HG02870 (cell line): Measurements from ENCODE around the gene ABLIM1.
A peak's percentile ranks its signal among the peaks of the same experiment; 100 is the strongest.

Experiments
- ATAC-seq: cut with Tn5 transposase; IDR thresholded peaks from one replicate; pipeline ENCODE4 v1.9.1; 2021; ENCODE audit warnings: mild to moderate bottlenecking, moderate library complexity; ENCODE audit not compliant: unreplicated experiment

The ABLIM1 gene

DNA sequence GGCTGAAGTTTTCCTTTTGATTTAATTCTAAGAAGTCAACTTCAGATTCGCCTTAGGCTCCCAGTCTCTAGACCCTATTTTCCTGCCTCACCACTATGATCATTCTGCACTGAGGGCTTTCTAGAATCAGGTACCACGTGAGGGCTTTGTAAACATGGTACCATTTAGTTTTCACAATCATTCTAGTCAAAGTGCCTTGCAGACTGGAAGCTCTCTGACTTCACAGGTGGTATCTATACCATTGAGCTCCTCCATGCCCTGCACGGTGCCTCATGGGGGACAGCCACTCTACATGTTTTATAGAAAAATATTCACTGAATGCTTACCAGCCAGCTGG lies 106.5 kb downstream of the ABLIM1 start:
- ATAC-seq: no peak

DNA sequence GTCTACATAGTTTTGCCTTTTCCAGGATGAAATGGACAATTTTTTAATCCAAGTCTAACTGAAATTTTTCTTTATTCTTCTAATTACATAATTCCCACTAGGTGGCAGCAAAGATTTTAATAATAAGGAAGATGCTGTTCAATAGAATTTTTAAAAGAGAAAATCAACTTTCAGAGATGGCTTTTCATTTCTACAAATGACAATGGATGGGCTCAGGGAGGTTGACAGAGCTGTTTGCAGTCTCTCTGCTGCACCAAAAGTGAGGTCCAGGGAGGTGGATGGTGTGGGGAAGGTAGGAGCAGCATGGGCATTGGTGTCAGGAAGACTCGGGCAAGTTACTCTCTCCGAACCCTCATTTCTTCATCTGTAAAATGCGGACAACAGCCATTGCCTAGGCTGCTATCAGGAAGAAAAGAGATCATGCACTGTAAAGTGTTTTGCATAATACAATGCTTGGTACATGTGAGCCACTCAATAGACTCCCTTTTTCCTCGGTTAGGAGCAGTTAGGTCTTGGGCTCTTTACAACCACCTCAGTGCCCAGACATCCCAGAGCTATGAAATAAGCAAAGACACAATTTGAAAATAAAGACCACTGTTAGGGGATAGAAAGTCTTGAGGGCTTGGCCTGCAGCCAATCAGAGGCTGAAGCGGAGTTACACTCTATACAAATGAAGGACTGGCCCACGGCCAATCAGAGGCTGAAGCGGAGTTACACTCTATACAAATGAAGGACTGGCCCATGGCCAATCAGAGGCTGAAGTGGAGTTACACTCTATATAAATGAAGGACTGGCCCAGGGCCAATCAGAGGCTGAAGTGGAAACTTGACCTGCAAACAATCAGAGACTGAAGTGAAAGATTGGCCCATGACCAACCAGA lies 107.1 kb downstream of the ABLIM1 start:
- ATAC-seq: no peak

DNA sequence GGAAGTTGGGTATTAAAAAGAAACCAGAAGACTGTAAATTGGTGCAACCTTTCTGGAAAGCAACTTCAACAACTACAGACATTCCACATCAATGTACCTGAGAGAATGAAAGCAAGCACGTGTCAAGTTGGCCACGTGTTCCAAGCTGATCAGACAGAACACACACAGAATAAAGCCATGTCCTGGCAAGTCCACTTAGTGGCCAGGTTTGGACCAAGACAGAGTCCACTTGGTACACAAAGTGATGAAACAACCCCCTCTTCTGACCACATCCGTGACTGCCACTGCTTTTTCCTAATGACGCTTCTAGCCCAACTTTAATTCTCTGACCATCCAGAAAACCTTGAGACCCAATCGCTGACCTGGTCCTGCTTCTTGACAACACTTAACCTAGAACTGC lies 109.4 kb downstream of the ABLIM1 start:
- ATAC-seq: no peak

DNA sequence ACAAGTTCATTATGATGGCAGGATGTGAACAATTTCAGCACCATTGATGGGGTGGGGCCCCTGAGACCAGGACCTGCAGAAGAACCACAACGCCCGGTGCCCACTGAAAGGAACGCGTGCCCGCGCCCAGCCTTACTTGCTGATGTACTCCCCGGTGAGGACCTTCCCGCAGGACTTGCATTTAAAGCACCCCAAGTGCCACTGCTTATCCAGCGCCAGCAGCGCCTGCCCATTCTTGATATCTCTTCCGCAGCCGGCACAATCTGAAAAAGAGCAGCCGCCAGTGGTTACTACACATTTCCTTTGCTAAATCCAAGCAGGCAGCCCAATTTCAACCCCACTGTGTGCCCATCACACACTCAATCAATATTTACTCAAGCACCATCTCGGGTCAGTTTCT lies 110.6 kb downstream of the ABLIM1 start:
- ATAC-seq: no peak

DNA sequence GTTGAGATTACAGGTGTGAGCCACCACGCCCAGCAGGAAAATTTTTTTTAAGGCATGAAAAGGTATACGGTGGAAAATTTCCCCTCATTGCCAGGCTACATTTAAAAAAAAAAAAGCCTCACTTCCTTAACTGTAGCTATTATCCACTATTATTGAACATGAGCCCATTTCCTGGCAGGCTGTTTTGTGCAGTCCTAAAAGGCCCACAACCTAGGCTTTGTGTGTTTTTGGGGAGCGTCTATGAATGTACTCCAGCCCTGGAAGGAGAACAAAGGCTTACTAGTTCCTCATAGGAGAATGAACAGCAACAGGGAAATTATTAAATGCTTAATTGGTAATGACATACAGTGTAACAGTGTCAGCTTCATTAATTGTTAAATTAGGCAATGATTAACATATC lies 111.0 kb downstream of the ABLIM1 start:
- no peak for ATAC-seq

DNA sequence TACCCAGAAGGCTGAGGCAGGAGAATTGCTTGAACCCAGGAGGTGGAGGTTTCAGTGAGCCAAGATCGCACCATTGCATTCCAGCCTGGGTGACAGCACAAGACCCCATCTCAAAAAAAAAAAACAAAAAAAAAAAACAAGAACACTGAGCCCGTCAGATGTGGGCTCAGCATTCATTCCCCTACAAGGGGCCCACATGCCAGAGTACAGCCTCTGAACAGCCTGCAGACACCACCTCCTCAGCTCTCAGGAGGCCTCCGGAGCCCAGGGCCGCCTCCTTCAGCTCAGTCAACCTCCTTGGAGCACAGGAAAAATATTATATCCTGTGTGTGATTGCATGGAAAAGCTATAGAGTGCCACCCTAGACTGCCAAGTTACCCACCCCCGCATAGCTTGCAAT lies 112.3 kb downstream of the ABLIM1 start:
- ATAC-seq: no peak

DNA sequence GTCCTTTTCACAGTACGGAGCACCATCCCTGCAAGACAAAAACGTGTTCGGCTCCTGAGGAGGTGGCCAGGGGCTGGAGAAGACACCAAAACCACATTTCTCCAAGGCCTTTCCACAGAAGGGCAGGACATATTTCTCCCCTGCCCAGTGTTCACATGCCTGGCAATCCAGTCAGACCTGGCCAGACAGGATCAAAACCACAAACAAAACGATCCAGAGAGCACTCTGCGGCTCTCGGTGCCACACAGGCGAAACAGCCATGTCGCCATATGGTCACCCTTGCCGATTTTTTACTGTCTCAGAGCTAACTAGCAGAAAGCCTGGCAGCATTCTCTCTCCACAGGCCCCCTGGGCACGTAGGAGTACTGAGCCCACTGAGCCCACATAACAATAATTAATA lies 113.0 kb downstream of the ABLIM1 start:
- ATAC-seq: no peak

DNA sequence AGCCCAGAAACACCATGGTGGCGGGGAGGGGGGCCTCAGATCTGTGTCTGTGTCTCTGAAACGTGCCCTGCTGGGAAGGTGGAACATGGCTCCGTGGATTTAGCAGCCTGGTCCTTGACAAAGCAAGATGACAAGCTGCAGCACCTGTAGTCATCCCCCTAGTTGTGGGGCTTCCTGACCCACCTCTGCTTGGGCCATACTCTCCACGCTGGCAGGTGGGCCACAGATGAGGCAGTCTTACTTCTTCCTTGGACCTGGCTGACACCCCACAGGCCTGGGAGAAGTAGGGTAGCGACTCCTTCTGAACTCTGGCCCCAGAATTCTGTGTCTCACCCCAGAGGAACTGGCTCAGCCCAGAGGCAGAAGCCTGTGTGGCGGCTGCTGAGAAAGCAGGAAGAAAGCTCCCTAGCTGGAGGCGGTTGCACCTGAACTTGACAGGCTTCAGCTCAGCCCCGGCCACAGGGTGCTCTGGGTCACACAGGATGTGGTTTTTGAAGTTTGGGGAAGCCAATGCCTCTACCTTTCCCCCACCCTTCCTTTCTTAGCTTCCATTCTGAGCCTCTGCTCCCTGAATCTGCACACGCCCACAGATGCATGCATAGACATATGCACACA lies 113.9 kb downstream of the ABLIM1 start:
- peak; percentile 95 for ATAC-seq

DNA sequence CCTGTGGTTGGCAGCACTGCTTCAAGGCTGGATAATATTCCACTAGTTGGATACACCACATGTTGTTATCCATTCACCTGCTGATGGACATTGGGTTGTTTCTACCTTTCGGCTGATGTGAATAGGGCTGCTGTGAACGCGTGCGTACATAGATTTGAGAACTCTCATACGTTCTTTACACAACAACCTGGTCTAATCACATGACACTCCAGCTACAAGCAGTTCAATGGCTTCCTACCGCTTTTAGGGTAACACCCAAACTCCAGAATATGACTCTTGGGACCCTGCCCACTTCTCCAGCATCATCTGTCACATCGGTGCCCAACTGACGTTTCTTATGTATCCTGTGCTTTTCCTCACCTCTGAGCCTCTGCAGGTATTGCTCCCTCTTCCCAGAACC lies 114.6 kb downstream of the ABLIM1 start:
- ATAC-seq: no peak

DNA sequence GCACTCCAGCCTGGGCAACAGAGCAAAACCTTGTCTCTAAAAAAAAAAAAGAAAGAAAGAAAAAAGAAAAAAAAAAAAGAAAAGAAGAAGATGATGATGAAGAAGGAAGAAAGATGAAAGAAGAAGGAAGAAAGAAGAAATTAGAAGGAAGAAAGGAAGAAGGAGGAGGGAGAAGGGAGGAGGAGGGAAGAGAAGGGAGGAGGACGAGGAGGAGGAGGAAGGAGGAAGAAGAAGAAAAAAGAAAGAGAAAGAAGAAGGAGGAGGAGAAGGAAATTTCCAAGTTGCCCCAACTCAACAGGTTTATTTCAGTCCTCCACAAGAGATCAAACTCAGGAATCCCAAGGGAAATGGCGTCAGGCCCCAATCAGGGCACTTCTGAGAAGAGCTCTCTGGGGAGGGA lies 115.7 kb downstream of the ABLIM1 start:
- ATAC-seq: no peak

DNA sequence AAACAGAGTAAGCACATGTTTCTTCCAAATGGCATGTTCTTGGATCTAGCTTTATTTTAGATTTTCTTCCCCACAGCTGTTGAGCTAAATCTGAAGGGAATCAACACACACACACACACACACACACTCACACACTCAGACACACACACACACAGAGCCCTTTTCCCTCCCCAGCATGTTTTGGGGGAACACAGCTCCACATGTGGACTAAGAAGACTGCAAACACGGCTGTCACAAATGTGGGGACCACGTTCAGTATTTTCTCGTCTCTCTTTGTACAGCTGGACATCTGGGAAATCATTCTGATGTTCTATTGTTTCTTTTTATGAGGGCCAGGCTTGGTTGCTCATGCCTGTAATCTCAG lies 116.3 kb downstream of the ABLIM1 start:
- ATAC-seq: no peak

DNA sequence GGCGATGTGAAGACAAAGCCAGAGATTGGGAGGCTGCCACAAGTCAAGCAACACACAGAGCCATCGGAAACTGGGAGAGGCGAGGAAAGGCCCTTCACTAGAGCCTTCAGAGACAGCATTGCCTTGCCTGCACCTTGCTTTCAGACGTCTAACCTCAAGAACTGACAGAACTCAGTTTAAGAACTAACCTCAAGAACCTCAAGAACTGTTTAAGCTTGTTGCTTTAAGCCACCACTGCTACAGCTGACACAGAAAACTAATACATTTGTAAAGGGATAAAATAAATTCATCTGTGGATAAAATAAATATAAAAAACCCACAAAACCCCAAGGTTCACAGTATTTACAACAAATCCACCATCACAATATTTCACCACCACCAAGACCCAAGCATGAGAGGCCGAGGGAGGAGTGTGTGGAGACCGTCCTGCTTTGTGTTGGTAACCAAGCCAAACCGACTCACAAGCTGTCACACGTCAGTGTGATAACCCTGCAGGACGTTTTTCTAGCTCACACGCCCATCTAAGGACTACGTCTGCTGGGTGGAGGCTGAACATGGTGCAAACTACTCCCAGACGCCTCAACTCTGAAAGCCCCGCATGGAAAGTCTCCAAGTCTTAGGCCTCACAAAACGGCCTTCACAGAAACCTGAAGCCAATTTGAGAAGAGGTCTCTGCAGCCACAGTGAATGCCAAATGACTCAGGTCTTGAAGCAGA lies 116.8 kb downstream of the ABLIM1 start:
- ATAC-seq: peak; percentile 40

DNA sequence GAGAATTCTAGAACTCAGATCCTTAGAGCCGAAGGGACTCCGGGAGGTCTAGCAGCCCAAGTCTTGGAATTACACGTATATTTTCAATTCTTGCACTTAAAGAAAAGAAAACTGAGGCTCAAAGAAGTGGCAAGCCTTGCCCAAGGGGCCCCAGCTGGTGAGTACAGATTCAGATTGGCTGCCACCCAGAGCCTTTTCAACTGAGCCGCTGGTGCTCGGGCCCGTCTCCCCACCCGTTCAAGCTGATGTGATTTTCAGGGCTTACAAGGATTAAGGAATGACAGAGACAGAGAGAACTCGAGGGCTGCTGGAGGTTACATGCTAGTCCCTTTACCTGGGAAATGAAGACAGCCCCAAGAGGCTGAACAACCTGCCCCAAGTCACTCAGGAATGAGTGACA lies 117.8 kb downstream of the ABLIM1 start:
- no peak for ATAC-seq

DNA sequence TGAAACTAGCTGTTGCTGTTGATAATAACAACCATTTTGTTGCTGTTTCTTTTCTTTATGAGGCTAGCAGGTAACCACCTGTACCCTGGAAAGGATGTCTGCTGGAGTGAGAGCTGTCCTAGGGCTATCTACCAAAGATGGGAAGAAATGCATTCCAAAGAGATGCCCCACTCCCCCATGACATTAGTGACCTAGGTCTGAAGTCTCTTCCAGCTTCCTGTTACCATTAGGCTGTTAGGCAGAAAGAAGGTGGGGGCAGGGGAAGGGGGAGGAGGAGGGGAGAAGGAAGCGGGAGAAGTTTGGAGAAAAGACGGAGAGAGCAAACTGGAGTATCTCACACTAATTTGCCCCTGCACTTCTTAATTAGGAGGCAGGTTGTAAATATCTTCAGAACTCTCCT lies 118.5 kb downstream of the ABLIM1 start:
- ATAC-seq: no peak

DNA sequence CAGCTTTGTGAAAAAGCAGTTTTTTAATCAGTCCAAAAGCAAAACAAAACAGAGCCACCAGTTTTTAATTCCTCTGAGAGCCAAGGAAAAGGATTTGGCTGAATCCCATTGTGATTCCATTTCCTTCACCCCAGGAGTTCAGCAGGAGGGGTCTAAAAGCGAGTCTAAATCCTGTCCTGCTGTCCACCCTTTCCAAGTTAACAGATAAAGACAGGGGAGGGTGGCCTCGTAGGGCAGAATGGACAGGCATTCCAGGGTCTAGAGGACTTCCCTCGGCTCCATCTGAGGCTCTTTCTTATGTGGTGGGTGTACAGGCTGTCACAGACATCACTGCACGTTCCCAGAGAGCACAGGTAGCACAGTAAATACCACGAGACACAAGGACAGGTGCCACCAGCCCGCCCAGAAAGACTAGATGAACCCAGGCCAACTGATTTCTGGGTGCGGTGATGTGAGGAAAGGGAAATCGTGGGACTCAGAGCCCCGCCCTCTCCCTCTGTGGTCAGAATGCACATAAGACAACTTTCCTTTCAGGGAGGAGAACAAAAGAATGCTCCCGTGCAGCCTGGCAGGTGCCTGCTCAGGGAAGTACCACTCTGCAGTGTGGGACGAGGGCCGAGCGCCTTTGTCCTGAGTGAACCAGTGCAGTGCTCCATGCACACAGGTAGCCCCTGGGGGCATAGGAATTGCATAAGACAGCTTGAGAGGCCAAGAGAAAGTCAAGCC lies 119.7 kb downstream of the ABLIM1 start:
- ATAC-seq: no peak

DNA sequence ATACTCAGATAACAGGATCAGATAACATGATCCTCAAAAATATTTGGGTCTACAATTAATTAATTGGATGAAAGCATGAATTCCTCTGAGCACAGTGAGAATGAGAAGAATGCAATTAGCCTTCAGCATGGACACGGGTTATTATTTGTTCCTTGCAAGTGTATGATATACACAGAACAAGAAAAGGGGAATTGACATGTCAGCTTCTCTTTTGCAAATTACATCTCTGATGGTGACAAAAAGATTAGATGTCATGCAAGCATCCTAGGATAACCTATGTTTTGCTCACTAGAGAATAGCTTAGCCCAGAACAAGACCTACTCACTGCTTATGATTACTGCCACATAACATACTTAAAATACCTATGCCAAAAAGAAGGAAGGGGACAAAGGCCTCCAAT lies 120.3 kb downstream of the ABLIM1 start:
- ATAC-seq: no peak

DNA sequence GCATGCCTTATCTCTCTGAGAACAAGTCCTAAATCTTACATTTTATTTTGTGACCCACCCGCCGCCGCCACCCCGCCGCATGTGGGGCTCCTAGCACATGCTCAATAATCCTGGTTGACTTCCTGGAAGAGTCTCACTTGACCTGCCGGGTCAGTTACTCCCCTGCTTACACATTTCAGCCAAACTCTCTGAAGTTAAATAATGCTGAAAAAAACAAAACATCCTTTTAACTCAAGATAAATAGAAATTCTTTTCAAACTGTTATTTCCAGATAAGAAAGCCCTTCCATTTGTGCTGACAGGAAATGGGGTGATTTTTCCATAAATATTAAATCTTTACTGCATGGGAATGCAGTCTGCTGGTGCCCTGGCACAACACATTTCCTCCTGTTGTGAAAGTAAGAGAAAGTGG lies 123.5 kb downstream of the ABLIM1 start:
- ATAC-seq: no peak

DNA sequence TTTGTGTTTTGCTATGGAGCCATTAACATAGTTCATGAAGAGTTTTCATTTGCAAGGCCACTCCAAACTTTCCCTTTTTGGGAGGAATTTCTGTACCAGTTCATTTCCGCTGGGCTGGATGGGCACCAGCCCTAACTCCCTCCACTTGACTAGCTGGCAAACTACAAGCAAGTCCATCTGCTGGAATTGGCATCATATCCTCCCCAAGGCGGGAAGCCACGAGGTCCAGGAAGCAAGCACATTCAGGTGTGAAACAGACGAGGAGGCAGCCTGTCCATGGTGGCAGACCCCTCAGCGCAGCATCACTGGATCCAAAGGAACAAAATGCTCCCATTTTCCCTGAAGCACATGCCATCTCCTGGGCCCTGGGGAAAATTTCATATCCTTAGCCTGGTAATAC lies 125.8 kb downstream of the ABLIM1 start:
- ATAC-seq: no peak

DNA sequence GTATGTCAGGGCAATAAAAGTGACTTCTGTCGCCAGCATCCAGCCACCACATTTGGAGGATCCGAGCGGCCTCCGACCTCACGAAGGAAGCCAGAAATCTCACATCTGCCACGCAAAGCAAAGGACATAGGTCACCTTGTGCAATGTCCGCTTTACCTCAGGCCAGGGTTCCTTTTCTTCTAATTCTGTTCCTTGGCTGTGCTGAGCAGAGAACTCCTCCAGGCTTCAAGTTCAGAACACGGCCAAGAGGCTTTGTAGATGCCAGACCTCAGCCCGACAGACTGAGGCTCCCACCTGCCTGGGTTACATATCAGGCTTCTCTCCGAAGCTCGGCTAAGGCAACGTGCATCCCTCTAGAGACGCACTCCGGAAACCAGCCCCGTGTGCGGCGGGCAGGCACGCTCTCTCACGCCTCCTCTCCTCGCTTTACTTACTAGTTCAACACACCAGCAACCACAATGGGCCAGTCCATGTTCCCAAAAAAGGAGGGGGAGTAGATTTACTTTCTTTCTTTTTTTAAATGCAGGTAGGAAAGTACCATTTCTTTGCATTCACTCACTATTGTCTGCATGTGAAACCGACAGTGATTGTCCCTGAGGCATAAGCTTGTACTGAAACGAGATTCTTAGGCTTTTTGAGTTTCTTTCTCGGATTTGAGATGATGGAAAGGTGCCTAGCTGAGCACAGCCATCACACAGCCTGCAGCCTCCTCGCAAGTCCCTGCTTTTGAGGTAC lies 131.4 kb downstream of the ABLIM1 start:
- ATAC-seq: peak; percentile 94

DNA sequence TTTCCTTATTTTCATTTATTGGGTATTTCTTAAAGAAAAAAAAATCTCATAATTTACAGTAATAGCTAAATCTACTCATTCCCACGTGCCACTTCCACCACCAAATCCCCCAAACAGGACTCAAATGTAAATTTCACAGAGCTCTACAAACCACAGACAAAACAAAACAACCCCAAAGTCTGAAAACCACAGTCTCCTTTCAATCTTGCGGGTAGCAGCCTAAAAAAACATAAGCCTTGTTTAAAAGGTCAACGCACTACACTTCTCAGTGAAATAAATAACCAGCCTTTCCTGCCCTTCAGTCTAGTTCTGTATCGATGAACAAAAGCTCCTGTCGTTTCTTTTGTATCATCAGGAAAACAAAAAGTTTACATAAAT lies 132.0 kb downstream of the ABLIM1 start:
- peak; percentile 49 for ATAC-seq
